Activated CD4-positive, alpha-beta T cell treated with anti-CD3 and anti-CD28 coated beads, Interleukin-2, Interleukin-6, amounts not matched to agents 100 ng/mL and 50 ng/mL, durations not matched to agents 16 hours and 8 hours (primary cell): Measurements from ENCODE around the gene SPANXD.
"Not testable (repeated sequence)": the region's sequence is repeated elsewhere in the genome, so short reads cannot be mapped to it uniquely, and the experiment has no call there.

Experiments
- DNase-seq: peaks from one replicate; pipeline ENCODE4 v3.0.0-alpha.2; 2020

Gene SPANXD

GRCh38 chrX:141698639-141699038 is at the start of gene SPANXD:
SPANXD (minus strand) TSS chrX:141698739; CDS start chrX:141698405, 334 bp downstream.
- DNase-seq = not testable (repeated sequence)

GRCh38 chrX:141742666-141743065 is 44.1 kb upstream of the SPANXD start:
- DNase-seq = no peak

- no peak for DNase-seq
Measured at GRCh38 chrX:141736656-141737055, 38.1 kb upstream of the SPANXD start.

GRCh38 chrX:141733371-141733770 is 34.8 kb upstream of the SPANXD start:
- no peak for DNase-seq

GRCh38 chrX:141732031-141732430 is 33.5 kb upstream of the SPANXD start:
- no peak for DNase-seq

GRCh38 chrX:141724186-141724585 is 25.6 kb upstream of the SPANXD start:
- DNase-seq = no peak

- DNase-seq = no peak
Measured at GRCh38 chrX:141714680-141715079, 16.1 kb upstream of the SPANXD start.

GRCh38 chrX:141701072-141701471 is 2.5 kb upstream of the SPANXD start:
- DNase-seq = no peak

GRCh38 chrX:141673946-141674345 is 24.6 kb downstream of the SPANXD start:
- DNase-seq = no peak

- no peak for DNase-seq
Measured at GRCh38 chrX:141669689-141670088, 28.9 kb downstream of the SPANXD start.

- DNase-seq = no peak
Measured at GRCh38 chrX:141668371-141668770, 30.2 kb downstream of the SPANXD start.

- no peak for DNase-seq
Measured at GRCh38 chrX:141662781-141663180, 35.8 kb downstream of the SPANXD start.

GRCh38 chrX:141652286-141652685 is 46.3 kb downstream of the SPANXD start:
- DNase-seq = no peak
